Suprapubic skin (tissue), 4 donors: ENCODE results near the gene IQSEC1. TPM values are rescaled to one million over a fixed set of nuclear protein-coding genes. Genes with fewer than 3 reads are reported as not detected.

Experiments
- DNase-seq, 2 donors: peaks; one replicate each; pipeline ENCODE4 v3.0.0-alpha.2; 2019; ENCODE audit warnings: low spot score in 2 of 2
- H3K27ac ChIP-seq: fragments of 200-600 bp; sonication (generic); one replicate; pipeline ENCODE4 v1.5.1; 2019
- H3K27me3 ChIP-seq: fragments of 200-600 bp; sonication (generic); one replicate; pipeline ENCODE4 v1.5.1; 2019
- H3K36me3 ChIP-seq: fragments of 200-600 bp; sonication (generic); one replicate; pipeline ENCODE4 v1.5.1; 2019
- H3K4me1 ChIP-seq: fragments of 200-600 bp; sonication (generic); one replicate; pipeline ENCODE4 v1.5.1; 2019
- H3K4me3 ChIP-seq: fragments of 200-600 bp; sonication (generic); one replicate; pipeline ENCODE4 v1.5.1; 2019; ENCODE audit warnings: mild to moderate bottlenecking
- H3K9me3 ChIP-seq: fragments of 200-600 bp; sonication (generic); one replicate; pipeline ENCODE4 v1.5.1; 2019
- EP300 ChIP-seq: sonication (generic); formaldehyde crosslinking; IDR thresholded peaks from one replicate; pipeline ENCODE4 v1.6.1; 2017; ENCODE audit warnings: antibody characterized with exemption
- POLR2A ChIP-seq, 2 donors: fragments of 450-650 bp; IDR thresholded peaks; one replicate each; pipeline ENCODE4 v1.6.1; 2017; ENCODE audit warnings: antibody characterized with exemption in 2 of 2, mild to moderate bottlenecking in 2 of 2, moderate library complexity in 2 of 2
- POLR2AphosphoS5 ChIP-seq, 3 donors: sonication (generic); formaldehyde crosslinking; IDR thresholded peaks; one replicate each; pipeline ENCODE4 v1.6.1; 2017; ENCODE audit warnings: antibody characterized with exemption in 3 of 3
- WGBS: methylation state at CpG from one replicate; pipeline ENCODE4 v1.1.5; 2018; 5-methylcytosine and 5-hydroxymethylcytosine counted together
- total RNA-seq, 4 donors: library from RNA; depleted of rRNA; stranded (reverse); fragments of >200 nt; gene quantifications; one replicate each; pipeline ENCODE4 v1.1.0, GENCODE V29; 2016
- TF ChIP-seq, protein P1 (sequence below), 2 donors: fragments of 200-600 bp in 1 of 2; fragments of 450-650 bp in 1 of 2; sonication (generic) in 1 of 2; IDR thresholded peaks; one replicate each; pipeline ENCODE4 v1.5.1; 2016 to 2019; ENCODE audit warnings: antibody characterized with exemption in 2 of 2, mild to moderate bottlenecking in 1 of 2, moderate library complexity in 1 of 2

IQSEC1 gene
- total RNA-seq, 4 donors from 2014 or later, result 26.7 to 52.4 (median 35.5) TPM

DNA sequence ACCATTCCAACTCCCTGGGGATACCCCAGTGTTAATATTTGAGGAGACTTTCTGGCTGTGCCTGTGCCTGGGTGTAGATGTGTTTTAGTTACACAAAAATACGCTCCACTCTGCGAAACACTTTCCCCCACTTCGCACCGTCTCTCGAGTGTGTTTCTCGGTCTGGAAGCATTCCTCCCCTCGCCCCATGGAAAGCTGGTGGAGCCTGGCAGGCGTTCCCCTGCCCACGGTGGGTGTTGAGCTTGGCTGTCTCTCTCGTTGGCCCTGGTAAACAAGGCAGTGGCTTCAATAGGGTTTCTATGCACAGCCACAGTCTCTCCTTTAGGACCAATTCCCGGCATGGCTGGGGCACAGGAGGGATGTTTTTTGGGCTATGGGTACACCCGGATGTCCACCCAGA lies 19.3 kb downstream of the IQSEC1 start:
- Histone ChIP-seq H3K36me3 (no peaks in the 10 kb centered on the region), H3K4me1 (peaks cover 10% of the 10 kb centered on the region), H3K4me3 (no peak overlapping the region), H3K27ac (no peak overlapping the region), H3K9me3 (no peaks in the 10 kb centered on the region), H3K27me3 (no peaks in the 10 kb centered on the region)
- 80% methylated on average over 12 of the region's 12 CpGs for WGBS
- TF ChIP-seq EP300 (no peak), POLR2A (IDR thresholded peaks at IDR 0.05) (no peak), POLR2AphosphoS5 (IDR thresholded peaks at IDR 0.05) (no peak)
- TF ChIP-seq, protein P1, sequence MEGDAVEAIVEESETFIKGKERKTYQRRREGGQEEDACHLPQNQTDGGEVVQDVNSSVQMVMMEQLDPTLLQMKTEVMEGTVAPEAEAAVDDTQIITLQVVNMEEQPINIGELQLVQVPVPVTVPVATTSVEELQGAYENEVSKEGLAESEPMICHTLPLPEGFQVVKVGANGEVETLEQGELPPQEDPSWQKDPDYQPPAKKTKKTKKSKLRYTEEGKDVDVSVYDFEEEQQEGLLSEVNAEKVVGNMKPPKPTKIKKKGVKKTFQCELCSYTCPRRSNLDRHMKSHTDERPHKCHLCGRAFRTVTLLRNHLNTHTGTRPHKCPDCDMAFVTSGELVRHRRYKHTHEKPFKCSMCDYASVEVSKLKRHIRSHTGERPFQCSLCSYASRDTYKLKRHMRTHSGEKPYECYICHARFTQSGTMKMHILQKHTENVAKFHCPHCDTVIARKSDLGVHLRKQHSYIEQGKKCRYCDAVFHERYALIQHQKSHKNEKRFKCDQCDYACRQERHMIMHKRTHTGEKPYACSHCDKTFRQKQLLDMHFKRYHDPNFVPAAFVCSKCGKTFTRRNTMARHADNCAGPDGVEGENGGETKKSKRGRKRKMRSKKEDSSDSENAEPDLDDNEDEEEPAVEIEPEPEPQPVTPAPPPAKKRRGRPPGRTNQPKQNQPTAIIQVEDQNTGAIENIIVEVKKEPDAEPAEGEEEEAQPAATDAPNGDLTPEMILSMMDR (IDR thresholded peaks at IDR 0.05), result no peak
- DNase-seq, result no peak

DNA sequence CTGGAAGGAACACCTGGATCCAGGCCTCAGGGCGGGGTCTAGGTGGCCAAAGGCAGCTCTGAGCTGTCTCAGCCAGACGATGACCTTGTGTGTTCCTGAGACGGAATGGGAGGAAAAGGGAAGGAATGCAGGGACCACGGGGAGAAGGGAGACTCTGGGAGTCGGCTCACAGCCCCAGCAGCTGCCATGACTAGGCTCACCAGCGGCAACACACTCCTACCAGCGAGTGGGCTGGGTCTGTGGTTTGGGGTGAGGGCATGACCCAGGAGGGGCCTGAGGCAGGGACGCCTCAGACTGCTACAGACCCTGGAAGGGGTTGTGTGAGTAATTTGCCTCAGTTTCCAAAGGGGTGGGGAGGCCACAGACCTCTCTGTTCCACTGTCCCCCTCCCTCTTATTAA lies 19.8 kb downstream of the IQSEC1 start:
- Histone ChIP-seq H3K4me1 (peaks cover 10% of the 10 kb centered on the region), H3K9me3 (no peaks in the 10 kb centered on the region), H3K36me3 (no peaks in the 10 kb centered on the region), H3K4me3 (no peak overlapping the region), H3K27me3 (no peaks in the 10 kb centered on the region), H3K27ac (no peak overlapping the region)
- TF ChIP-seq, protein P1 (IDR thresholded peaks at IDR 0.05), result no peak
- TF ChIP-seq POLR2A (IDR thresholded peaks at IDR 0.05), result no peak
- TF ChIP-seq POLR2AphosphoS5 (IDR thresholded peaks at IDR 0.05), result no peak
- TF ChIP-seq EP300, result no peak
- no peak for DNase-seq
- 57% methylated on average over 8 of the region's 8 CpGs for WGBS

DNA sequence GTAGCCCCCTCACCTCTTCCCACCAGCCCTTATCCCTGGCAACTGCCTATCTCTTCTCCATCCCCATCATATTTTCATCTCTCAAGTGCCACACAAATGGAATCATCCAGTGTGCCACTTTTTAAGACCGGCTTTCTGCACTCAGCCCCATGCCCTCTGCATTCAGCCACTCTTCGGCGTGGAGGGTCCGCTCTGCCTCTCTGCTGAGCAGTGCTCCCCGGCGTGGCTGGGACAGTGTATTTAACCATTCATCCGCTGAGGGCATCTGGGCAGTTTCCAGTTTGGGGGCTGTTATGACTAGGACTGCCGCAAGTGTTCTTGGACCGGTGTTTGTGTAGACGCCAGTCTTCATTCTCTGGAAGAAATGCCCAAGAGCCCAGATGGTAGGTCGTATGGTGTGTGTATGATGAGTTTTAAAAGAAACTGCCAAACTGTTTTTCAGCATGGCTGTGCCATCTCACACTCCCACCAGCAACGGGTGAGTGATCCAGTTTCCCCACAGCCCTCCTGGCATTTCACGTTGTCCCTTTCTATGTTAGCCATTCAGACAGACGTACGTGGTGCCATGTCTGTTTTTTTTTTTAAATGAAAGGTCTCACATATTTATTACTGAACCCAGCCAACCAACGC lies 20.9 kb downstream of the IQSEC1 start:
- no peaks in the 10 kb centered on the region for H3K36me3 ChIP-seq
- no peak for DNase-seq
- H3K4me1 ChIP-seq, result peaks cover 2% of the 10 kb centered on the region
- no peak overlapping the region for H3K27ac ChIP-seq
- TF ChIP-seq EP300 (no peak), POLR2A (IDR thresholded peaks at IDR 0.05) (no peak), POLR2AphosphoS5 (IDR thresholded peaks at IDR 0.05) (no peak)
- TF ChIP-seq, protein P1 (IDR thresholded peaks at IDR 0.05), result no peak
- no peaks in the 10 kb centered on the region for H3K27me3 ChIP-seq
- H3K4me3 ChIP-seq, result no peak overlapping the region
- H3K9me3 ChIP-seq, result no peaks in the 10 kb centered on the region
- 90% methylated on average over 15 of the region's 16 CpGs for WGBS

DNA sequence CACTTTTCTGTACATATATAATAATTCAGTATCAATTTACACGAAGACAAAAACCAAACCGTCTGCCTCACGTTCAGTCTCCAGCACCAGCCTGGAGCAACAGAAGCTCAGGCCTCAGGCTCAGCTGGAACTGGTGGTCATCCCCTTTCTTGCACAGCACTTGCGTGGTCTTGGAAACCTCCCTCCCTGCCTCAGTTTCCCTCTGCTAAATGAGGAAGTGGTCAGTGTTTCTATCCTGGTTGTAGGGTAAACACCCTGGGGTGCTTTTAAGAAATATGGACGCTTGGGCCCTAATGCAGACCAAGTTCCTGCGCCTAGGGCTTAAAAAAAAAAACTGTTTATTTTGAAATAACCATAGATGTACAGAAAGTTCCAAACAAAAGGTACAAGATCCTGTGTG lies 21.6 kb downstream of the IQSEC1 start:
- Histone ChIP-seq H3K4me1 (no peaks in the 10 kb centered on the region), H3K36me3 (no peaks in the 10 kb centered on the region), H3K27ac (no peak overlapping the region), H3K9me3 (no peaks in the 10 kb centered on the region), H3K27me3 (no peaks in the 10 kb centered on the region), H3K4me3 (no peak overlapping the region)
- DNase-seq, result no peak
- WGBS, result 89% methylated on average over 6 of the region's 6 CpGs
- TF ChIP-seq POLR2AphosphoS5 (IDR thresholded peaks at IDR 0.05) (no peak), EP300 (no peak), POLR2A (IDR thresholded peaks at IDR 0.05) (no peak)
- TF ChIP-seq, protein P1 (IDR thresholded peaks at IDR 0.05), result no peak

DNA sequence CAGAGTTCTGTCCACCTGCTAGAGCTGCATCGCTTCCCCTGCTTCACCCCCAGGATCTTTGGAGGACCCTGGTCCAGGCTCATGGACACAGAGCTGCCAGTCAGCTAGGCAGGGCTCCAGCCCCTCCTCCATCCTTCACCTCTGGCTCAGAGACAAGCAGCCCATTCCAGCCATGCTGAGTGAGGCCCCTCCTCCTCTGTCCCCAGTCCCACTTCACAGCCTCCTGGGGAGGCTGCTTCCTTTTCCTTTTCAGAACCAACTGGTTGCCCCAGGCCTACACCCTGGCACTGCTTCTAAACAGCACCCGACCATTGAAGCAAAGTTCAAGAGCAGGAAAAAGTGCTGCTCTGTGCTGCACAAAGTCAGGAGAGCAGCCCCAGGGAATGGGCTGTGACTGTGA lies 22.2 kb downstream of the IQSEC1 start:
- H3K27me3 ChIP-seq, result no peaks in the 10 kb centered on the region
- no peak for DNase-seq
- 89% methylated on average over 2 of the region's 2 CpGs for whole genome bisulfite sequencing
- H3K9me3 ChIP-seq, result no peaks in the 10 kb centered on the region
- TF ChIP-seq, protein P1 (IDR thresholded peaks at IDR 0.05), result no peak
- TF ChIP-seq POLR2A (IDR thresholded peaks at IDR 0.05) (no peak), POLR2AphosphoS5 (IDR thresholded peaks at IDR 0.05) (no peak), EP300 (no peak)
- H3K27ac ChIP-seq, result no peak overlapping the region
- no peak overlapping the region for H3K4me3 ChIP-seq
- no peaks in the 10 kb centered on the region for H3K36me3 ChIP-seq
- H3K4me1 ChIP-seq, result peaks cover 2% of the 10 kb centered on the region
